ENCODE data around the gene RNF112. TPM values are rescaled to one million over a fixed set of nuclear protein-coding genes. Genes with fewer than 3 reads are reported as not detected.

RNF112 gene
- total RNA-seq, 4 donors from 2014 or later, result 0.44 to 2.5 (median 1.8) TPM

DNA sequence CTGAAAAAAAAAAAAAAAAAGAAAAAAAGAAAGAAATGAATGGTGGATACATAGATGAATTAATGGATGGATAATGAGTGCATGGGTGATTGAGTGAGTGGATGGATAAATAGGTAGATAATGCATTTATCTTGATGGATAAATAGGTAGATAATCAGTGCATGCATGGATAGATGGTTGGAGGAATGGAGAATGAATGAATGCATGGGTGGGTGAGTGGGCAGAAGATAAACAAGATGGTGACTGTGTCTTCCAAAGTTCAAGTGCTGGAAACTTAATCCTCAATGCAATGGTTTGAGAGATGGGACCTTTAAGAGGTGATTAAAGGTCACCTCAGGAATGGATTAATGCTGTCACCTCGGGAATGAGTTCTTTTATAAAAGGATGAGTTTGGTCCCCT is 6.8 kb upstream of the RNF112 start:
- no peak overlapping the region for H3K4me3 ChIP-seq
- H3K36me3 ChIP-seq, result no peaks in the 10 kb centered on the region
- no peaks in the 10 kb centered on the region for H3K27me3 ChIP-seq
- TF ChIP-seq, protein P1, sequence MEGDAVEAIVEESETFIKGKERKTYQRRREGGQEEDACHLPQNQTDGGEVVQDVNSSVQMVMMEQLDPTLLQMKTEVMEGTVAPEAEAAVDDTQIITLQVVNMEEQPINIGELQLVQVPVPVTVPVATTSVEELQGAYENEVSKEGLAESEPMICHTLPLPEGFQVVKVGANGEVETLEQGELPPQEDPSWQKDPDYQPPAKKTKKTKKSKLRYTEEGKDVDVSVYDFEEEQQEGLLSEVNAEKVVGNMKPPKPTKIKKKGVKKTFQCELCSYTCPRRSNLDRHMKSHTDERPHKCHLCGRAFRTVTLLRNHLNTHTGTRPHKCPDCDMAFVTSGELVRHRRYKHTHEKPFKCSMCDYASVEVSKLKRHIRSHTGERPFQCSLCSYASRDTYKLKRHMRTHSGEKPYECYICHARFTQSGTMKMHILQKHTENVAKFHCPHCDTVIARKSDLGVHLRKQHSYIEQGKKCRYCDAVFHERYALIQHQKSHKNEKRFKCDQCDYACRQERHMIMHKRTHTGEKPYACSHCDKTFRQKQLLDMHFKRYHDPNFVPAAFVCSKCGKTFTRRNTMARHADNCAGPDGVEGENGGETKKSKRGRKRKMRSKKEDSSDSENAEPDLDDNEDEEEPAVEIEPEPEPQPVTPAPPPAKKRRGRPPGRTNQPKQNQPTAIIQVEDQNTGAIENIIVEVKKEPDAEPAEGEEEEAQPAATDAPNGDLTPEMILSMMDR (IDR thresholded peaks at IDR 0.05), result no peak
- TF ChIP-seq EP300 (IDR thresholded peaks at IDR 0.05) (no peak), POLR2A (IDR thresholded peaks at IDR 0.05) (no peak)
- no peaks in the 10 kb centered on the region for H3K9me3 ChIP-seq
- H3K4me1 ChIP-seq, result peaks cover 0 to 9% (median 4%) of the 10 kb centered on the region in 4 donors
- no peak overlapping the region for H3K27ac ChIP-seq
- WGBS, 2 donors, result 59 to 67% methylated on average over 1 of the region's 1 CpG
- no peak for DNase-seq (ENCODE audit: low spot score in 2 of 2)

DNA sequence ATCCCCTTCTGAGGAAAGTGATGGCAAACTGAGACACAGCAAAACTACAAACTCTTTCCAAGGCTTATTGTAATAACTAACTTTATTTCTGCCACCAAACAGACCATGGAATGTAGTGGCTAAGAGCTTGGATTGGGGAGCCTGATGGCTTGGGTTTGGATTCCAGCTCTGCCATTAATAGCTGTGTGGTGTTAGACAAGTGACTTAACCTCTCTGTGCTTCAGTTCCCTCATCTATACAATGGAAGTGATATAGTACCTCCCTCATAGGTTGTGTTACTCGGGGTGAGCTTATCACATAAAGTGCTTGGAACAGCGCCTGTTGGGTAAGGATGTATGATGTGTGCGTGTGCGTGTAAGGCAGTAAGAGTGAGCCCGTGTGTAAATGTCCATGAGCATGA is 5.9 kb upstream of the RNF112 start:
- 94 to 96% methylated on average over 5 of the region's 5 CpGs for WGBS, 2 donors
- no peak overlapping the region for H3K4me3 ChIP-seq
- DNase-seq (ENCODE audit: low spot score in 2 of 2), result no peak
- no peaks in the 10 kb centered on the region for H3K9me3 ChIP-seq
- TF ChIP-seq POLR2A (IDR thresholded peaks at IDR 0.05), result no peak
- TF ChIP-seq EP300 (IDR thresholded peaks at IDR 0.05), result no peak
- TF ChIP-seq, protein P1 (IDR thresholded peaks at IDR 0.05), result no peak
- no peaks in the 10 kb centered on the region for H3K36me3 ChIP-seq
- peaks cover 0 to under 1% (median 0%) of the 10 kb centered on the region in 4 donors for H3K4me1 ChIP-seq
- H3K27me3 ChIP-seq, result no peaks in the 10 kb centered on the region
- no peak overlapping the region for H3K27ac ChIP-seq

DNA sequence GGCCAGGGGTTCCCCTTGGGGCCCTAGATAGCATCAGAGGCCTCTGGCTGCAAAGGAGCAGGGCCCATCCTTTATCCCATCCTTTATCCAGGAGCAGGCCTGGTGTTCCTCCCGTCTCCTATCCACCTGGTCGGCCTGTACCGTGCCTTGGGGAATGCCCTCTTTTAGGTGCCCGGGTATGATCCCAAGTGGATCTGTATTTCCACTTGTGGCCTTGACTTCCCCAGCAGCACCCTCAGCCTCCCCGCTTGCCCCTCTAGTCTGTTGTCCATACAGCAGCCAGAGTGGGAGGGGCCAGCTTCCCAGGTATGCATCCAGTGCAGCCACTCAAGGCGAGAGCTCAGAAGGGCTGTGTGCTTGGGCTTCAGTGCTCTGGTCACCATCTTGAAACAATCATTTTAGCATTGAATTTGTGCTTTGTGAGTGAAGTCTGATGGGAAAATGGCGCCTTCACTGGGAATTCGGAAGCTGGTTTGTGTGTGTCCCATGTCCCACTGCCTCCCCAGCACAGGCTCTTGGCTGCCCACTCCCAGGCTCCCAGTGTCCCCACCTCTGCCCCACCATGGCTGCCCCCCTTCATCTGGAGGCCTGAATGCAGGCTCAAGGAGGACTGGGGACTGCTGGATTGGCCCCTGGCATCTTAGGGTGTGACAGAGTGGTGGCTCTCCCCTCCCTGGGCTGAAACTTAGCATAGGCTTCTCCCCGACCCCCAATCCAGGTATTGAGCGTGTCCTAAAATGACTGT is 3.3 kb upstream of the RNF112 start:
- Histone ChIP-seq H3K4me3 (no peak overlapping the region), H3K9me3 (no peaks in the 10 kb centered on the region), H3K27ac (no peak overlapping the region), H3K27me3 (no peaks in the 10 kb centered on the region), H3K36me3 (no peaks in the 10 kb centered on the region), H3K4me1 (peaks cover 0 to 12% (median 0%) of the 10 kb centered on the region in 4 donors)
- no peak for TF ChIP-seq POLR2A (IDR thresholded peaks at IDR 0.05)
- 94 to 100% methylated on average over 9 to 10 of the region's 10 CpGs for WGBS, 2 donors
- no peak for DNase-seq (ENCODE audit: low spot score in 2 of 2)

DNA sequence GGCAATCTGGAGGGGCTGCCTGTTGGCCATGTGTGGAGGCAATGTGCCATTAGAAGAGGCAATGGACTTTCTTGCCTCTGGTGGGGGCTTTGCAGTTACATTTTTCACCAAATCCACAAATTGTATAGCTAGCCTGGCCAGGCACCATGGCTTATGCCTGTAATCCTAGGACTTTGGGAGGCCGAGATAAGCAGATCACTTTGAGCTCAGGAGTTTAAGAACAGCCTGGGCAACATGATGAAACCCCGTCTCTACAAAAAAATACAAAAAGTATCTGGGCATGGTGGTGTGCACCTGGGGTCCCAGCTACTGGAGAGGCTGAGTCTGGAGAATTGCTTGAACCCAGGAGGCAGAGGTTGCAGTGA is 2.7 kb upstream of the RNF112 start:
- Histone ChIP-seq H3K27me3 (no peaks in the 10 kb centered on the region), H3K4me3 (no peak overlapping the region), H3K36me3 (no peaks in the 10 kb centered on the region), H3K27ac (no peak overlapping the region), H3K4me1 (peaks cover 0 to 12% (median 0%) of the 10 kb centered on the region in 4 donors), H3K9me3 (no peaks in the 10 kb centered on the region)
- no peak for DNase-seq (ENCODE audit: low spot score in 2 of 2)
- TF ChIP-seq, protein P1 (IDR thresholded peaks at IDR 0.05), result no peak
- TF ChIP-seq POLR2A (IDR thresholded peaks at IDR 0.05) (no peak), EP300 (IDR thresholded peaks at IDR 0.05) (no peak)
- 97 to 100% methylated on average over 2 of the region's 2 CpGs for WGBS, 2 donors

DNA sequence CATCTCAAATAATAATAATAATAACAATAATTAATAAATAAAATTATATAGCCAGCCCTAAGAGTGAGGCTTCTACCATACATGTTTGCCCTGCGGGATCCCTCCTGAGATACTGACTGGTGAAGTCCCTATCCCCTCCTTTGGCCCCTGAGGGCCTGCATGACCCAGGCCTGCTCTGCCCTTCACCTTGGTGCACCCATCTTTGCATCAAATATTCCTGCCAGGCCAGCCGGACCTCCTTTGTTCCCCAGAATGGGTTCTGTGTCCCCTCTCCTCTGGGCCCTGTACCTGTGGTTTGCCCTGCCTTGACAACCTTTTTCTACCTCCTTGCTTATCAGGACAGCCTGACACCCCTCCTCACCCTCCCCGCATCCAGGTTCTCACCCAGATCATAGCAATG is 2.0 kb upstream of the RNF112 start:
- Histone ChIP-seq H3K27ac (no peak overlapping the region), H3K36me3 (no peaks in the 10 kb centered on the region), H3K27me3 (no peaks in the 10 kb centered on the region), H3K4me1 (peaks cover 0 to 12% (median 0%) of the 10 kb centered on the region in 4 donors), H3K9me3 (no peaks in the 10 kb centered on the region), H3K4me3 (no peak overlapping the region)
- DNase-seq (ENCODE audit: low spot score in 2 of 2), result no peak
- TF ChIP-seq EP300 (IDR thresholded peaks at IDR 0.05) (no peak), POLR2A (IDR thresholded peaks at IDR 0.05) (no peak)
- TF ChIP-seq, protein P1 (IDR thresholded peaks at IDR 0.05), result no peak
- WGBS, 2 donors, result 94 to 96% methylated on average over 3 of the region's 3 CpGs

Data from tibial nerve (tissue), 4 donors.